Dermis blood vessel endothelial cell (primary cell): ENCODE results near the gene LRP8. TPM values are rescaled to one million over a fixed set of nuclear protein-coding genes. Genes with fewer than 3 reads are reported as not detected.

Experiments
- DNase-seq: peaks from one replicate; pipeline ENCODE4 v3.0.0; 2010
- total RNA-seq: library from RNA; depleted of rRNA; stranded (reverse); fragments of >200 nt; gene quantifications from 2 replicates; pipeline ENCODE4 v1.2.3, GENCODE V29; 2014

The LRP8 gene
- total RNA-seq, 1 donor from 2014 or later = 17.2 TPM

DNA sequence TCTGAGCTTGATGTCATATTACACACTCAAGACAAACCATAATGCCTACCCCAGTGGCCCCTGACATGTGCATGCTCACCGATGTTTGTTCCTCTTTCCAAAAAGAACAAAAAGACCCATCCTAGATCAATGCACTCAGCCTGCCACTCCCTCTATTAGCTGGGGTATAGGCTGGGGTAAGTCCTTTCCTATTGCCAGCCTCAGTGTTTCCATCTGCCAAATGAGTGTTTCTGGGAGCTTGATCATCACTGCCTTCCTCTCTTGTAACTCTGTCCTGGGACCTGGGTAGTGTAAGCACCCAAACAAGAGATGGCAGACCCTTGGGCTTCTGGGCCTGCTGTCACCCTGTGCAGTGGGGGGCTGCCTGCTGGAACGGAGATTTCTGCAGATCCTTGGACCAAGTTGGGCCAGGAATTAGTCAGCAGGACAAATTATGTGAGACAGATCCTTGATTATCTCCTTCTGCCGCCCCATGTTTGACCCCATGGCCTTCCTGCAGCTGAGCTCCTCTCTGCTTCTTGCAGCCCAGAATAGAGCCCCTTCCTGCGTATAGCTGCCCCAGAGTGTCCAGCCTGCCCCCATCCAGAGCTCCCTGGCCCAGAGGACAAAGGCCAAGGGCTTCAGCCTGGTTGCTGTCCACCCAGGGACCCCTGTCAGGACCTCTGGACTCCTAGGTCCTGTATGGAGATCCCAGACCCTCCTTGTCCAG, 31.5 kb upstream of the LRP8 start:
- DNase-seq = no peak

- no peak for DNase-seq
These were observed 28.8 kb upstream of the LRP8 start for GRCh38 chr1:53356637-53357036.

DNA sequence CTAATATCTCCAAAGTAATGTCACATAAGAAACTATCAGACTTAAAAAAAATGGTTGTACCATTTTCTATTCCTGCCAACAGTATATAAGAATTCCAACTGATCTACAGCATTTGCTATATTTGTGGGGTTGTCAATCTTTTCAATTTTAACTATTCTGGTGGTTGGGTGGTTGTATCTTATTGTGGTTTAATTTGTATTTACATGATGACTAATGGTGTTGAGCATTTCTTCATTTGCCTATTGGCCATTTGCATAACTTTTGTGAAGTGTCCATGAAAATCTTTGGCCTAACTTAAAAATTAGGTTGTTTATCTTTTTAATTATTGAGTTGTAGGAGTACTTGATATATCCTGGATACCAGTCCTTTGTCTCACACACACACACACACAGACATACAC, 26.2 kb upstream of the LRP8 start:
- no peak for DNase-seq

DNA sequence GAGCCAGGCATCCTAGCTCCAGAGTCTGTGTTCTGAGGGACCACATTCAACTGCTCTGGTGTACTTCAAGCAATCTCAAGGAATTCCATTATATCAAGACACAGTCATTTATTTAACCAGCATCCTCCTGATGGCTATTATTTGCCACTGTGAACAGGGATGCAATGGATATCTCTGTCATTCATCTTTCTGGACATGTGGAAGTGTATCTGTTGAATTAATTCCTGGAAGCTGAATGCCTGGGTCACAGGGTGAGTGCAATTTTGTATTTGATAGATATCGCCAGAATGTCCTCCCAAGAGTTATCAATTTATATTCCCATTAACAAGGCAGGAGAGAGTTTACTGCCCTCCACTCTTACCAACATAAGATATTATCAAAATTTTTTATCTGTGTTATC, 24.7 kb upstream of the LRP8 start:
- no peak for DNase-seq

- no peak for DNase-seq
These were observed 23.2 kb upstream of the LRP8 start for GRCh38 chr1:53350853-53351767.

DNA sequence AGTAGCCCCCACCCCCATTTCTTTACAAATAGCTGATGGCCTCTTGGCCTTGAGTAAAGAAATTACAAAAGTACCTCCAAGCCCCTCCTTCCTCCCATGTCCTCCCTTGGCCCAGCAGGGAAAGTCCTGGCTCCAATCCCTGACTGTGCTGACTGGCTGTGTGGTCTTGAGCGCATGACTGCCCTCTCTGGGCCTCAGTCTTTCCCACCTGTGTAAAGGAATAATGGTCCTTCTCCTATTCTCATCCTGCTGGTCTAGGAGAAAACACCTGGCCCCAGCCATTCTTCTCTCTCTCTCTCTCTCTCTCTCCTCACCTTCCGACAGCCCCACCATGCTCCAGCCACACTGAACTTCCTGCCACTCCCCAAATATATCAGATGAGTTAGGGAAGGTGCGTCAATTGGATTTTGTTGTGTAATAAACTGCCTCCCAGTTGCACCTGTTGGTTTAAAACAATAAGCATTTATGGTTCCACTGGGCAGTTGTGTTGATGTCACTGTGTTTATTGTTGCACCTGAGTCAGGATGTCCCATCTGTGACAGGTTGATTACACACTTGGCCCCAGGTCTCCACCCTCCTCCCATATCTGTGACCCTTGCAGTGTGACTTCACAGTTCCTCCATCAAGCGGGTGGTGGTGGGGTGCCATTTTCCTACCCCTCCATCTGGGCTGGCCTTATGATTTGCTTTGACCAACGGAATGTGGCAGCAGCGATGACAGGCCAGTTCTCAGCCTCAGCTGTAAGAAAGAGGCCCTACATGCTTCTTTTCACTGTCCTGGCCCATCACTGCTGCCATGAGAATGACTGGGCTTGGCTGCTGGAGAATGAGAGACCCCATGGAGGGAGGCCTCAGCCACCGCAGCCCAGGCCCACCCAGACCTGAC, 22.3 kb upstream of the LRP8 start:
- no peak for DNase-seq

DNA sequence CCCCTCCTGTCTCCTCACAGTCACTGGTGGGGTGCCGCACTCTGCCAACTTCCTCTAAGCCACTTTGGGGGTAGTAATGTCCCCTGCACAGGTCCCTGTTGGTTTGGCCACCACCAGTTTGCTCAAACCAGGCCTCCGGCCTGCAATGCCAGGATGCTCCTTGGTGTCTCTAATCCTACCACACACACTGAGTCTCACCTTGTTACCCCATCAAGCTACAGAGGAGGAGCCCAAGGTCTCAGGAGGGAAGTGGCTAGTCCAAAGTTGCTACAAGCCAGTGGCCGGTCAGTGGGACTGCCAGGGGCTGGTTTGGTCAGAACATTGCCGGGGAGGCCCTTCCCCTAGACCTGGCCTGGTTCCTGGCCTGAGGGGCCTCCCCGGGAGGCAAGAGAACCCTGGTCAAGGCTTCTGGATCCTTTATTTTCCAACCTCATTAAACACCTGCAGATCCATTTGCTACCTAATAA, 21.5 kb upstream of the LRP8 start:
- DNase-seq = no peak

- no peak for DNase-seq
These were observed 20.9 kb upstream of the LRP8 start for GRCh38 chr1:53348486-53349368.

DNA sequence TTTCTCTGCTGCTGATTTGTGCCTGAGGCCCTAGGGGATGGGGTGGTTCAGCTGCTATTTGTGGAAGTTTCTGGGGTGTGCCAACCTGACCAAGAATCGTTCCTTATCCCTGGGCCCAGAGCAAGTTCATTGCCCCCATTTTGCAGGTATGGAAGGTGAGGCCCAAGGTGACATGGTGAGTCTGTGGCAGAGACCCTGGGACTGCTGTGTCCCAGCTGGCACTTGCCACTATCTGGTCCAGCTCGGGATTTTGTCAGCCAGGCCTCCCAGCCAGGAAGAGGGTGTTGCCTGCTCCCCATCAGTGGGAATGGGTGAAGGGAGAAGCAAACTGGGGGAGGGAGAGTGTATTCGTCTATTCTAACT, 18.9 kb upstream of the LRP8 start:
- DNase-seq = no peak

- DNase-seq = no peak
These were observed 18.3 kb upstream of the LRP8 start for GRCh38 chr1:53345996-53346813.

DNA sequence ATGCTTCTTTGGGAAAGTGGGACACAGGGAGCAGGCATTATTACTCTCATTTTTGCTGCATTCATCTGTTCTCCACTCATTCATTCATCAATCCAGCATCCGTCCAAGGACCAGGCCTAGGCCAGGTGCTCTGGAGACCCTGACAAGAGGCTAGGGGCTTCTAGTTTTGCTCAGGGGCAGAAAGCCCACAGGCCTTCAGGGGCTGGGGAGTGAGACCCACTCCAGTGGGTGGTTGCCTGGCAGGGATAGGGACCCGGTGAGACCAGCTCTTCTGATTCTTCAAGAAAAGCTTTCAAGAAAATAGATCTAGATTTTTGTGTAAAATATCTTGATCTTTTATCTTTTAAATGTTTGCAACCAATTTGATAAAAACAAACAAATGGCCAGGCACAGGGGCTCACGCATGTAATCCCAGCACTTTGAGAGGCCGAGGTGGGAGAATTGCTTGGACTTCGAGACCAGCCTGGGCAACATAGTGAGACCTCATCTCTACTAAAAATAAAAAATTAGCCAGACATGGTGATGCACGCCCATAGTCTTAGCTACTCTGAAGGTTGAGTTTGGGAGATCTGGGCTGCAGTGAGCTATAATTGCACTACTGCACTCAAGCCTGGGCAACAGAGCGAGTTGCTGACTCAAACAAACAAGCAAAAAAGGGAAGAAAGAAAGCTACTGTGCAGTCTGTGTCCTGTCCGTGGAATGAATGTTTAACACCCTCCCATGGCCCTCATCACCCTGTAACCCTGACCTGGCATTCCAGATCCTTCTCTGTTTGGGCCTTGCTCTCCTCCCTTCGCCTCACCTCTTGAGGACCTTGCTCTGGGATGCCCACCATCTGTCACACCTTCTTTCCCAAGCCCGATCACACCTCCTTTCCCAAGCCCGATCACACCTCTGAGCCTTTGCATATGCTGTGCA, 17.3 kb upstream of the LRP8 start:
- no peak for DNase-seq

DNA sequence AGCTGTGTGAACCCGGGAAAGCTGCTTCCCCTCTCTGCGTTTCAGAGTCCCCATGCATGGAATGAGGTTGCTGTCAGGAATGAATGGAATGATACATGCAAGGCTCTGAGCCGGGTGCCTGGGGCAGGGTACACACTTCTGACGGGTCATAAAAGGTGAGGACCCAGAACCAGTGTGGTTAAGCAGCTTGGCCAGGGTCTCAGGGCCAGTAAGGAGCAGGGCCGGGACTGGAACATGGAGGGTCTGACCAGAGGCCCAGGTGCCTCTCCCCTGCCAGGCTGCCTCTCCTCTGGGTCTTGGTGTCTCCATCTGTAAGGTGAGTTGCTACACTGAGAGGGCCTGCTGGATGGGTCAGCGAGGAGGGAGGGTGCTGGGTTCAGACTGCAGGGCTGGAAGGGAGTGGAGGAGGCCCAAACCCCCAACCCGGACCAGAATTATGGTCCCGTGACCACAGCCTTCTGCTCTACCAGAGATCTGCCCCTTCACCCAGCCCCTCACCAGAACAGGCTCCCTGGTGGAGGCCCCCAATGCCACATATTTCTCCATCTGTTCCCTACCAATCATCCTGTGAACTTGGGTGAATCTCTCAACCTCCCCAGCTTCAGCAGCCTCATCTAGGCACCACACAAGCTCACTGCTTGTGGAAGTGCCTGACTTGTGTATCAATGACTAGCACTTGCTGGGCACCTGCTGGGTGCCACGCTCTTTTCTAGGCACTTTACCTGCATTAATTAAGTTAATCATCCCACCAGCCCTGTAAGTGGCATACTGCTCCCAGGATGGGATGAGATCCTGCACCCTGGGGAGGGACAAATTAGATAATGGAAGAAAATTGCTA, 16.2 kb upstream of the LRP8 start:
- DNase-seq = no peak

GRCh38 chr1:53342735-53343470, 15.0 kb upstream of the LRP8 start:
- DNase-seq = no peak

DNA sequence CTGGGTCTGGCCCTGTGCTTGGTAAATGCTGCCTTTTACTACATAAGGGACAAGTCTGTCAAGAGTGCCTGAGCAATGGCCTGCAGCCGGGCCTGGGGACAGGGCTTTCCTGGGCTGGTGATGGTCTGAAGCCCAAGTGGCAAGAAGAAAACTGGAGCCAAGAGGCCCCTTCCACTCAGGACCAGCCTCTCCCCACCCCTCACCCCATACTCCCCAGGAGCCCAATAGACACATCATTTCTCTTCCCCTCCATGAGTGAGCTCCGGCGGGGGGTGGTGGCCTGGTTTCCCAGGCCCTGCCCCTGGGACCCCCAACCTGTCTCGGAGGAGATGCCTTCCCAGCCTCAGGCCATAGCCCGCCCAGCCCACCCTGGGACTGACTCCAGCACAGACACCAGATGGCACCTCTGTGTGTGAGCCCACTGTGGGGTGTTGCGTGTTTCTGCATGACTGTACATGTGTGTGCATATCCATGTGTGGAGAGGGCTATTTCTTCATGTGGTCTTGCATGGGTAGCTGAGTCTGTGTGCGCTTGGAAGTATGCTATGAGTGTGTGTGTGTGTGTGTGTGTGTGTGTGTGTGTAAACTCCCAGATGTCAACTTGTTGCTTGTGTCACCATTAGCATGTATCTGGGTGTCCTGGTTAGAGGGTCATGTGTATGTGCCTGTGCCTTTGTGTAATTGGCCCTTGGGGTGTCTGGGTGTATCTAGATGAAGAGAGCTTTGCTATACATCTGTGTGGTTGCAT, 14.3 kb upstream of the LRP8 start:
- no peak for DNase-seq

- DNase-seq = no peak
These were observed 13.6 kb upstream of the LRP8 start for GRCh38 chr1:53341521-53341895.

DNA sequence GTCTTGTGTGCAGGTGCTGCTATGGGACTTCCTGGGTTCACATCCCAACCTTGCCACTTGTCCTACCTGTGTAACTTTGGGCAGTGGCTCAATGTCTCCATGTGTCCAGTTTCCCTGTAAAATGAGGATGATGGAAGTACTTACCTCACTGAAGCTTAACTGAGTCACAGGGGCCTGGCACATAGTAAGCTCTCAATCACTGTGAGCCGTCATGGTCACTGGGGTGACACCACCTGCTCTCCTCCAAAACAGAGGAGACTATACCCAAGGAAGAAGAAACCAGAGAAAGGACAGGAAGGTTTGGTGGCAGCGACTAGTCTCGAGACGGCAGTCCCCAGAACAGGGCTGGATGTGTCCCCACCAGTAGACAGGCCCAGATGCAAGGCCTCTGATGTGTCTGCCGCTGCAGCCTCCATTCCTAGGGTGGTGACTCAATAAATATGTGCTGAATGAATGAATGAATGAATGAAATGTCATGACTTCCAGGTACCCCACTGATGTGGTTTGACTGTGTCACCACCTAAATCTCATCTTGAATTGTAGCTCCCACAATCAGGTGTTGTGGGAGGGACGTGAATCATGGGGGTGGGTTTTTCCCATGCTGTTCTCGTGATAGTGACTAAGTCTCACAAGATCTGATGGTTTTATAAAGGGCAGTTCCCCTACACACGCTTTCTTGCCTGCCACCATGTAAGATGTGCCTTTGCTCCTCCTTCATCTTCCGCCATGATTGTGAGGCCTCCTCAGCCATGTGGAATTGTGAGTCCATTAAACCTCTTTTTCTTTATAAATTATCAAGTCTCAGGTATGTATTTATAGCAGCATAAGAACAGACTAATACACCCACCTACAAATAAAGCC, 13.0 kb upstream of the LRP8 start:
- no peak for DNase-seq
